ENCODE measurements around the gene IGLON5.

The IGLON5 gene

DNA sequence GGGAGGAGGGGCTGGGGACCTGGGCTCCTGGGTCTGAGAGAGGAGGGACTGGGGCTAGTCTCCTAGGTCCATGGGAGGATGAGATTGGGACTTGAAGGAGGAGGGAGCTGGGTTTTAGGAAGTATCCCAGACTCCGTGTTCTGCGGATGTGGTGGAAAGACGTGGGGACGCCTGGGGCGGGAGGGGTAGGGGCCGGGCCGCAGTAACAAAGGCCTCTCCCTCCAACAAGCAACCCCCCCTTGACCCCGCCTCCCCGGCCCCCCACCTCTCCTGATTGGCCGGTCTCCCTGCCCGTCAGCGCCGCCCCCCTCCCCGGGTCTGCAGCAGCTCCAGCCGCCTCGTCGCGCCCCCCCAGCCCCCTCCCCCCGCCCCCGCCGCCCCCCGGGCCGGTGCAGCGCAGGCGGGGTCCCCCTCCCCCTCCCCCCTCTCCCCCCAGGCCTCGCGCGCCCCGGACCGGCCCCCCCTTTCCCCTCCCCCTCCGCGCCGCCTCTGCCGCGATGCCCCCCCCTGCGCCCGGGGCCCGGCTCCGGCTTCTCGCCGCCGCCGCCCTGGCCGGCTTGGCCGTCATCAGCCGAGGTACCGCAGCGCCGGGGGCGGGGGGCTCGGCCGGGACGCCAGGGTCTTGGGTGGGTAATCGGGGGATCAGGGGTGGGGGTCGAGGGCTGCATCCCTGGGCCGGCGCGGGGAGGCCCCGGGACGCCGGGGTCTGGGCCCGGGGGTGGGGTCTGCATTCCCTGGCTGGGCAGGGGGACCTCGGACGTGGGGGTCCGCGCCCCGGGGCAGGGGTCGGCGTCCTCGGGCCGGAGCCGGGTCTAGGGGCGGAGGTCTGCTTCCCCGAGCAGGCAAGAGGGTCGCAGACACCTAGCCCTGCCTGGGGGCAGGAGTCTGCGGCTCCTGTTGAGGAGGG, at the start of gene IGLON5:
IGLON5 (plus strand) TSS at position 294 of the 907 bp plus-strand sequence; CDS start at position 498, 204 bp downstream.
- in situ Hi-C loops (cut with MboI; ENCODE audit: low pct_unique_long_range_greater_than_20kb, low sequenced_read_pairs) = no loop called here

DNA sequence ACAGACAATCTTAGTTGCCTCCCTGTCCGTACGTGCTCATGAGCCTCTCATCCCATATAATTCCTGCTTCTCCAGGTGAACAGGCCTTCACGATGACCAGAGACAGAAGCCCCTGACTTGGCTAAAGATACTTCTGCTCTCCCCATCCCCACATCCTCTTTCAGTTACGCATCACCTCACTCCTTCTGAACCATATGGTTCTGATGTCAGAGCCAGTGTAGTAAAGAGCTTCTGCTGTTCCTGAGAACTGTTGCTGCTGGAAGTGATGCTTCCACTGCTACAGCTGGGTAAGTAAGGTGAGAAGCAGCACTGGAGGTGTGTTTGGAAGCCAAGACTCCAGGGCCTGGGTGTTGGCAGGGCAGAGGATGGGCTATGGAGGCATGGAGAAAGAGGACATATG, 47.6 kb upstream of the IGLON5 start:
- in situ Hi-C loops (cut with MboI; ENCODE audit: low pct_unique_long_range_greater_than_20kb, low sequenced_read_pairs) = no loop called here
- DNase-seq = no peak

More for the DNA sequence above, at the start of gene IGLON5:
- no peak for DNase-seq

DNA sequence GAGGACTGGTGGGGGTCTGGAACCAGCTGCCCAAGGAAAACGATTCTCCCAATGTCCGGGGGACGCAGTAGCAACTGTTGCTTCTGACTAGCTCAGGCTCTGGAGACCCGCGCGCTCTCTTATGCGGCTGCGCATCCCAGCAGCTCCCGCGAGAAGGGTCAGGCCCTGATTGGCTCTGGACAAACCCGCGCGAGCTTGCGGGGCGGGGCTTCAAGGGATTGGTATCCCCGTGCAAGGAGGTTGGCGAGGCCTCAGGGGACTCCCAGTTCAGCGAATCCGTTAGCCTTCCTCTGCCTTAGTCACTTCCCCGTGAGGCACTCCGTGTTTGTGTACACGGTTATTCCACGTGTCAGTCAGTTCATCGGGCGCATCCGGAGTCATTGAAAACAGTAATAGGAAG, 40.4 kb upstream of the IGLON5 start:
- no peak for DNase-seq
- in situ Hi-C loops (cut with MboI; ENCODE audit: low pct_unique_long_range_greater_than_20kb, low sequenced_read_pairs) = no loop called here

DNA sequence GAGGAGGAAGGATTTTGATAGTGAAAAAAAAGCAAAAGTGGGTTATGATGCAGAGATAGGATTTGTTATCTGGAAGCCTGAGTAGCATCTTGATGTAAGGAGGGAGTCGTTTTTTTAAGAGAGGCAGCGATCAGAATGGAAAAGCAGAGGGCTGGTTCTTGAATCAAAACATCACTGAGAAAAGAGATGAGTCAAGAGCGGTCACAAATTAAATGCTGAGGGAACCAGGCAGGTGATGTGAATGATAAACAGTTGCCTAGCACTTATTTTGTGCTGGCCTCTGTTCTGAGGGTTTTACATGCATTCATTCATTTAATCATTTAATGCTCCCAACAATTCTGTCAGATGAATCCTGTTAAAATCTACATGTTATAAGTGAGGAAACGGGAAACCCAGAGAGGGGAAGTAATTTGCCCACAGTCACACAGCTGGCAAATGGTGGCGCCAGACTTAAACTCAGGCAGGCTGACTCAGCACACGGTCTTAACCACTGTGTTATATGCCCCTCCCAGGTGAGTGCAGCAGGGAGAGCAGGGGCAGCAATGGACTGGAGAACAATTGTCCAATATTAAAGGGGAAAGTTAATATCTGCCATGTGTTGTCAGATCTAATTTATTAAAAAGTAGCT, 39.1 kb upstream of the IGLON5 start:
- no peak for DNase-seq
- in situ Hi-C loops (cut with MboI; ENCODE audit: low pct_unique_long_range_greater_than_20kb, low sequenced_read_pairs) = no loop called here

DNA sequence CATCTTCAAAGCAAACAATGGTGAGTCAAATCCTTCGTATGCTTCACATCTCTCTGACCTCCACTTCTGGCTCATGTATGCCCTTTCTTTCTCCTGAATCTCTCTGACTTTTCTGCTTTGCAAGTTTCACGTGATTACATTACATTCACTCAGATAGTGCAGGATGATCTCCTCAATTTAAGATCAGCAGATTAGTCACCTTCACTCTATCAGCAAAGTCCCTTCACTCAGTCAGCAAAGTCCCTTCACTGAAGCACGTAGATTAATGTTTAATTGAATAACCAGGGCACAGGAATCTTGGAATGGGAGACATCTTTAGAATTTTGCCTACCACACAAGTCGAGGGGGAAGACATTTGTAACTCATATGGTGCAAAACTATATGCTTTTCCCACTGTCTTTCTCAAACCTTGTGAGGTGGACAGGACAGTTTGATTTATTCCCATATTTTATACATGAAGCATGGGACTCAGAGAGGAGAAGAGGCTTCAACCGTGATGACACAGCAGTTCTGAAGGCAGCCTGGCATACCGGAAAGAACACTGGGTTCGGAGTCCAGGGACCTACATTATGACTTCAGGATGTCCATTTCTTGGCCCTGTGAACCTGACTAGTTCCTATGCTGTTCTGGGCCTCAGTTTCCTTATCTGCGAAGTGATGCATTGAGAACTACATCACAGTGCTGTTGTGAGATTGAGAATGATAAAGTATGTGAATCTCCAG, 37.2 kb upstream of the IGLON5 start:
- DNase-seq = no peak
- in situ Hi-C loops (cut with MboI; ENCODE audit: low pct_unique_long_range_greater_than_20kb, low sequenced_read_pairs) = no loop called here

DNA sequence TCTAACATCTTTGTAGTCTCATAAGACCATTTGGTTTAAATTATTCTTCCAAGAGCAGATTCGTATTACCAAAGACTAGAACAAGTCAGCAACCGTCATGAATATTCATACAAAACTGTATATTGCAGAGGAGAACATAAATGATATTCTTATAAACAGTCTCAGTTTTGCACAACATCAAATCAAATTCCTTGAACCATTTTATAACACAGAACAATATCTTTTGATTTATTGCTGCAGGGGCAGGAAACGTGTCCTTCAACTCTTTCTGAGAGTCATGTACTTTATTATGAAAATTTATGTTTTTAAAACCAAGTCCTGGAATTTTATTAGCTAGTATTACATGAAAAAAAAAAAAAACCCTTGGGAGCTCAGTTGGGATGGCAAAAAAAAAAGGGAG, 34.3 kb upstream of the IGLON5 start:
- in situ Hi-C loops (cut with MboI; ENCODE audit: low pct_unique_long_range_greater_than_20kb, low sequenced_read_pairs) = no loop called here
- DNase-seq = no peak

DNA sequence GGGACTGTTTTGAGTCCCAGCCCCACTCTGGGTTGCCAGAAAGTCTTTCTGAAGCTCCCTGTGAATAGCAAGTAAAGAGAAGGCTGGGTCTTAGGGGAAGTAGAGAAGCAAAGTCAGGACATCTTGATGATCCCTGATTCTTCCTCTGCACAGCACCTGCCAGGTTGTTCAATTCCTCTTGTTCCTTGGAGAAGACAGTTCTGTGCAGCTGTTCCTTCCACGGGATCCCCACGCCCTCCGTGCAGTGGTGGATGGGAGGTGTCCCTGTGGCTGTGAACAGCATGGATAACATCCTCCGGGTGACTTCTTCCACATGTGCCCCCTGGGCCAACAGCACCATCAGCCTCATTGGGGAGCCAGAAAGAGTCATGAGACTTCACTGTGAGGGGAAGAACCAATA, 29.1 kb upstream of the IGLON5 start:
- no peak for DNase-seq
- in situ Hi-C loops (cut with MboI; ENCODE audit: low pct_unique_long_range_greater_than_20kb, low sequenced_read_pairs) = no loop called here

DNA sequence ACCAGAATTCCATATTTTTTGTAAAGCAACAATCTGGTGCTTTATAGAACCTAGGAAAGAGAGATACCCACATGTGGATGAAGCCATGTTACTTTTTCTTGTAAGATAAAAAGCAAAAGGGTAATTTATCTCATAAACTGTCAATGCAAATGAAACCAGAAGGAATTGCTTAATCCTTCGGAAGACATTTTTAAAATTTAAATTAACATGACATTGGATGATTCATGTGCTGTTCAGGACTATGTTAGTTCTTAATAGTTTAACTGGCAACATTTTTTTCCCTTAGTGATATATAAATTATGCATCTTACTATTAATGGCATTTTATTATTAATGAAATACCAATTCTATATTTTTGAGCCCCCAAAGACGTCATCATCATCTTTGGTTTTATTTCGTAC, 25.8 kb upstream of the IGLON5 start:
- in situ Hi-C loops (cut with MboI; ENCODE audit: low pct_unique_long_range_greater_than_20kb, low sequenced_read_pairs) = no loop called here

DNA sequence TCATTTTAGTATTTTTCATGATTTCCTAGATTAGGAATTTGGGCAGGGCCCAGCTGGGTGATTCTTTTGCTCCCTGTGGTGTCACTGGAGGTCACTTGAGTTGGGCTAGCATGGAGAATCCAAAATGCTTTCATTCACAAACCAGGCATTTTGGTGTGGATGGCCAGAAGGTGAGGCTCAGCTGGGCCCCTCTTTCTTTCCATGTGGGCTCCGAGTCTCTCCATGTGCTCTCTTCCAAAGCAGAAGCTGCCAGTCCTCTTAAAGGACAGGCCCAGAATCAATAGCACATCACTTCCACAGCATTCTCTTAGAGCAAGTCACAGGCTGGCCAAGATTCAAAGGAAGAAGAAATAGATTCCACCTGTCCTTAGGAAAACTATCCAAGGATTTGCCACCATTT, 21.8 kb upstream of the IGLON5 start:
- in situ Hi-C loops (cut with MboI; ENCODE audit: low pct_unique_long_range_greater_than_20kb, low sequenced_read_pairs) = no loop called here

More for the DNA sequence above, 25.8 kb upstream of the IGLON5 start:
- DNase-seq = no peak

DNA sequence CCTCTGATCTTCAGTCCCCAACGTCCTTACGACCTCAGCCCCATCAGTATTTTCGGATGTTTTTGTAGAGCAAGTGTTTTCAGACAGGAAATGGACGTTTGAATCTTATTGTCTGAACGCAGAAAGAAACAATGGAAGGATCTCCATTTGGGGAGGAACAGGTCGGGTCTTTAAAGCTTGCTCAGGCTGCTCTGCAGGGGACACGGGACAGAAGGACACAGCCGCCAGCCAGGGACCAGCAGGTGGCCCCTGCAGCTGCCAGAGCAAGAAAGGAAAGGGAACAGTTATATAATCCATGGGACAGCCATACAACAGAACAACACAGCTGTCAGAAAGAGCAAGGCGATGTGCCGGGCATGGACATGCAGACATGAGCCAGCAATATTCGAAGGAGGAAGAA, 18.5 kb upstream of the IGLON5 start:
- in situ Hi-C loops (cut with MboI; ENCODE audit: low pct_unique_long_range_greater_than_20kb, low sequenced_read_pairs) = no loop called here
- no peak for DNase-seq

More for the DNA sequence above, 21.8 kb upstream of the IGLON5 start:
- no peak for DNase-seq

DNA sequence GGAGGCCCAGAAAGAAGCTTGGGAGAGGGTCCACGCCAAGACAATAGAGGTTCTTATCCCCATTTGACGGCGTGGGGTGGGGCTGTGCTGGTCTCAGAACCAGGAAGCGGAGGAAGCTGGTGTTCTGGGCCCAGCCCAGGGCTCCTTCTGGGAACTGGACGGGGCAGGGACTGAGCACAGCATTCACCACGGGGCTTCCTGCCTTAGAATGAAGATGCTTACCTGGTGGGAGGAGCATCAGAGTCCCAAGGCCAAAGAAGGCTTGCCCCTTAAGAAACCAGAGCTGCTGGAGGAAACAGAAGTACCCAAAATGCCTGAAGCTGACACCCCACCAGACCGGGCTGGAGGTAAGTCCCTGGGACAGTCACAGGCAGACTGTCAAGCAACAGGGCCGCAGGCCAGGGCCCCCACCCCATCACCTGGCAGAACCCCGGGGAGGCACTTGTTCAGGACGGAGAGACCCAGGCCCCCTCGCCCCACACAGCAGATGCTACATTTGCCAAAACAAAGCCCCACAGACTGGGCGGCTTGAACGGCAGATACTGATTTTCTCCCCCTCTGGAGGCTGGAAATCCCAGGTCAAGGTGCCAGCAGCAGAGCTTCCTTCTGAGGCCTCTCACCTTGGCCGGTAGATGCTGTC, 17.8 kb upstream of the IGLON5 start:
- in situ Hi-C loops (cut with MboI; ENCODE audit: low pct_unique_long_range_greater_than_20kb, low sequenced_read_pairs) = no loop called here
- DNase-seq = no peak

DNA sequence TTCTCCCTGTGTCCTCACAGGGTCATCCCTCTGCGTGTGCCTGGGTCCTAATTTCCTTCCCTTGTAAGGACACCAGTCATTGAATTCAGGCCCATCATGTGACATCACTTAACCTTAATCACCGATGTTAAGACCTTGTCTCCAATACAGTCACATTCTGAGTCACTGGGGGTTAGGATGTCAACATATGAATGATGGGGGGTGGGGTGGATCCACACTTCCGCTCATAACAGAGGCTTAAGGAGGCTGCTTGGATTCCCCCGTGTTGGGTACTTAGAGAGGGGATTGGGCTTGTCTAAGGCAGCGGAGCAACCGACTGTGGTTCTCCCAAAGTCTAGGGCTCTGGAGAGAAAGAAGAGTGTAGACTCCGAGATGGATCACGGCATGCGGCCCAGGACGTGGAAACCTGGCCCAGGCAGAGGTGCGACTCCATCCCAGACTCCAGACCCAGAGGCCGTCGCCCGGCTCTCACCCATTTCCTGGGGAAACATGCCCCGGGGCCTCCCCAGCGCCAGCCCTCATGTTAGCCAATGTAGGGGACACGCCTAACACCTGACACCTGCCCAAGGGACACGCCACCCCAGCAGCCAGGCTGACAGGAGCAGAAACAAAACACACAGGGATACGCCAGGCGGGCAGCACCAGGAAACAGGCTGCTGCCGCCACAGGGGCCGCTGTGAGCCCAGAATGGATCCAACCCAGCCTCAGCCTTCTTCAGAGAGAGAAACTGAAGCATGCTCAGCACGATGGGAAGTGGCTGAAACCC, 17.1 kb upstream of the IGLON5 start:
- in situ Hi-C loops (cut with MboI; ENCODE audit: low pct_unique_long_range_greater_than_20kb, low sequenced_read_pairs) = no loop called here
- no peak for DNase-seq

DNA sequence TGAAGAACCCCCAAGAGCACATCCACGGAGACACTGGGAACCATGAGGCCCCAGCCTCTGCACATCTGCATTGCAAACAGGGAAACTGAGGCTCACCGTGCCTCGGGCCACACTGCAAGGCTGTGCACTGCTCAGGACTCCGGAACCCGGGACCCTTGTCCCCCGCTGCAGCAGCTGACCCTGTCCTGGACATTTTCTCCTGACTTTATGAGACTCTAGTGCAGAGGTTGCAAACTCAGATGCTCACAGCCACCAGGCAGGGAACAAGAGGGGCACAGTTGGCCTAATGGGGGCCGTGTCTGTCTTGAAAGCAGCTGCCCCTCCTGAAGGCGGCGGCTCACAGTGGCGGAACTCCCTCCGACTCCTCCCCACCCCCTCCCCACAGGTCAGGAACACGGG, 16.5 kb upstream of the IGLON5 start:
- DNase-seq = no peak
- in situ Hi-C loops (cut with MboI; ENCODE audit: low pct_unique_long_range_greater_than_20kb, low sequenced_read_pairs) = no loop called here

DNA sequence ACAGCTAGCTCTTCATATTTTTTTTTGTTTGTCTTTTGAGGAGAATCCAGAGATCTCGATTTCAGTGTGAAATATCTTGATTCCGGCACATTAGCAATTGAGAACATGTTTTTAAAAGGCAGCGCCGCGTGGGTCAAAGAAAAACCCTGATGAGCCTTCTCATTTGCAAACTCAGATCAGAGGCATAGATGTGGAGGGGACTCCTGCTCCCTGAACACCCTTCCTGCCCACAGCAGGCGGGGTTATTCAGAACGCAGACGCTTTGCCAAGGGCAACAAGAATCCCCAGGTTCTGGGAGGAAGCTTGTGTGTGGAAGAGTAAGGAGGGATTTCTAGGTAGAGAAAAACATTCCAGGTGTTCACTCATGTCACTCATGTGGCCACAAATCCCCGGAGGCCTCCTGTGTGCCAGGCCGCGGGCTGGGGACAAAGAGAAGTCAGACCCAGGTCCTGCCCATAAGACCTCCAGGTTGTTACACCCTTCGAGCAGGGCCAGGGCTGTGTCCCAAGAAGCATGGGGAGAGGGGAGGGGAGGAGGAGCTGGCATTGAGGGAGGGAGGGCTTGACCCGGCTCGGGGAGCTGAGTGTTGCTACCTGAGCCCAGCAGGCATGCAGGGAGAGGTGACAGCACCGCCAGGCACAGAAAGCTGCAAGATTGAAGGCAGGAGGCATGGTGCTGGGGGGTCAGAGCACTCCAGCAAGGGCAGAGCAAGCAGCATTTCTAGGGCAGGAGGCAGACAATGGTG, 15.9 kb upstream of the IGLON5 start:
- no peak for DNase-seq
- in situ Hi-C loops (cut with MboI; ENCODE audit: low pct_unique_long_range_greater_than_20kb, low sequenced_read_pairs) = no loop called here

DNA sequence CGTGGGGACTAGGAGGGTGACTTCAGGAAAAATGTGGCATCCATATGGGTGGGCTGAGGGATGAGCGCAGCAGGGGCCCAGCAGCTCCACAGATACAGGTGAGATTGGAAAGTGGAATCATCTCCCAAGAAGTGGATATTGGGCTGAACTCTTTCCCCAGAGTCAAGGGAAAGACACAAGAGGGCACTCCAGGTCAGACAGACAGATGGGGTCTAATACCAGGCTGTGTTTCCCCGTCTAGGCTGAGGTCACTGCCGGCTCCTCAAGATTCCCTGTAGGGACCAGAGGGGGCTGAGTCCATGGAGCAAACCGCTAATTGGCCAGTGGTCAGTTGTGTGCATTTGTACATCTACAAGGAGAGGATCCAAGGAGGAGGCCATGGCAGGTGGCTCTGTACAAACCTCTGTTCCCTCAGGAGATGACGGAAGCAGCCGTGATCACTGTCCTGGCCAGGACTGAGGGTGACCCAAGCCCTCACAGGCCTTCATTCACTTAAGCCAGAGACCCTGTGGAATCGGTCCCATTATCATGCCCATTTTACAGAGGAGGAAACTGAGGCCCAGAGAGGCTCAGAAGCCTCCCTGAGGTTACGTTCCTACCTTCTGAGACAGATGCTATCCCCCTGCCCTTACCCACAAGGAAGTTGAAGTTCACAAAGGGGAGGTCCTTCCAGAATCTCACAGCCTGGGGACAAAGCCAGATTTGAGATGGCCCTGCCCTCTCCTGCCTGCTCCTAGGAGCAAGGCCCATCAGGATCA, 14.9 kb upstream of the IGLON5 start:
- DNase-seq = peak; percentile 20
- in situ Hi-C loops (cut with MboI; ENCODE audit: low pct_unique_long_range_greater_than_20kb, low sequenced_read_pairs) = no loop called here

DNA sequence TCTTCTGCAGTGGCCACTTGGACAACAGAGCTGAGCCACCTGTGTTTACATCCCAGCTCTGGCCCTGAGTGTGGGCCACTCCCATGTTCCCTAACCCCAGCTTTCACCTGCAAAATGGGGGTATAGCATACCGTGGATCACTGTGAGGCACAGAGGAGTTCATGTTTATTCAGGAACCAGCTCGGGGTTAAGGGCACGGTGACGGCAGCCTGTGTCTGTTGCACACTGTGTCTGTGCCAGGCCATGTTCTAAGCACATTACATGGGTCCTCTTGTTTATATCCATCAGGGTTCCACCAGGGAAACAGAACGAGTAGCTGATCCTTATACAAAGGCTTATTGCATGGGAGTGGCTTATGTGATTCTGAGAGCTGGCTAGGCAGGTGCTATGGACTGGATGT, 14.0 kb upstream of the IGLON5 start:
- in situ Hi-C loops (cut with MboI; ENCODE audit: low pct_unique_long_range_greater_than_20kb, low sequenced_read_pairs) = no loop called here

DNA sequence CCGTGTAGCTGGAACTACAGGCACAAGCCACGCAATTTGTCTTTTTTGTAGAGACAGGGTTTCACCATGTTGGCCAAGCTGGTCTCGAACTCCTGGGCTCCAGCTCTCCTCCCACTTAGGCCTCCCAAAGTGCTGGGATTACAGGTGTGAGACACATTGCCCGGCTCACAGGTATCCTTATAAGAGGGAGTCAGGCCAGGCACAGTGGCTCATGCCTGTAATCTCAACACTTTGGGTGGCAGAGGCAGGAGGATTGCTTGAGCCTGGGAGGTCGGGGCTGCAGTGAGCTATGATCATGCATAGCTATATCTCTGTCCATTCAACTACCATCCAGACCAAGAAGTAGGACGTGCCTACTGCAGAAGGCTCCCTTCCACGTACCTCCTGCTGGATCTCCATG, 10.2 kb upstream of the IGLON5 start:
- in situ Hi-C loops (cut with MboI; ENCODE audit: low pct_unique_long_range_greater_than_20kb, low sequenced_read_pairs) = no loop called here

More for the DNA sequence above, 14.0 kb upstream of the IGLON5 start:
- DNase-seq = no peak

More for the DNA sequence above, 10.2 kb upstream of the IGLON5 start:
- no peak for DNase-seq

Measured in KBM-7 (cell line).